Dermis microvascular lymphatic vessel endothelial cell (primary cell): Measurements from ENCODE around the gene TTC28. TPM values are rescaled to one million over a fixed set of nuclear protein-coding genes. Genes with fewer than 3 reads are reported as not detected.

Experiments
- DNase-seq, 2 donors: peaks; one replicate each; pipeline versions ENCODE4 v3.0.0 to v3.0.0-alpha.2; 2010; ENCODE audit warnings: low read depth in 2 of 2
- total RNA-seq: library from RNA; depleted of rRNA; stranded (reverse); fragments of >200 nt; gene quantifications from 2 replicates; pipeline ENCODE4 v1.2.1, GENCODE V29; 2014

Gene TTC28
- total RNA-seq, 1 donor from 2014 or later: 11.7 TPM

- DNase-seq: no peak
Measured at GRCh38 chr22:27993774-27994350, 685.8 kb downstream of the TTC28 start.

- no peak for DNase-seq
Measured at GRCh38 chr22:27993201-27993635, 686.4 kb downstream of the TTC28 start.

- DNase-seq: no peak
Measured at GRCh38 chr22:27992294-27993165, 687.1 kb downstream of the TTC28 start.

GRCh38 chr22:27991586-27992293, 687.9 kb downstream of the TTC28 start:
- no peak for DNase-seq

GRCh38 chr22:27990879-27991278, 688.8 kb downstream of the TTC28 start:
- peak; percentile 63 to 68 for DNase-seq

GRCh38 chr22:27990451-27990840, 689.2 kb downstream of the TTC28 start:
- no peak for DNase-seq

- no peak for DNase-seq
Measured at GRCh38 chr22:27989758-27990450, 689.7 kb downstream of the TTC28 start.

- no peak for DNase-seq
Measured at GRCh38 chr22:27988704-27989103, 690.9 kb downstream of the TTC28 start.

GRCh38 chr22:27987557-27987956, 692.1 kb downstream of the TTC28 start:
- no peak for DNase-seq

GRCh38 chr22:27986937-27987336, 692.7 kb downstream of the TTC28 start:
- DNase-seq: no peak

GRCh38 chr22:27986459-27986858, 693.2 kb downstream of the TTC28 start:
- no peak for DNase-seq

GRCh38 chr22:27985323-27986275, 694.0 kb downstream of the TTC28 start:
- no peak for DNase-seq

GRCh38 chr22:27984723-27985122, 694.9 kb downstream of the TTC28 start:
- DNase-seq: no peak

GRCh38 chr22:27984001-27984695, 695.5 kb downstream of the TTC28 start:
- no peak for DNase-seq

GRCh38 chr22:27983361-27983791, 696.3 kb downstream of the TTC28 start:
- no peak for DNase-seq

GRCh38 chr22:27982630-27983180, 696.9 kb downstream of the TTC28 start:
- DNase-seq: no peak

GRCh38 chr22:27982106-27982505, 697.5 kb downstream of the TTC28 start:
- no peak for DNase-seq

- DNase-seq: no peak
Measured at GRCh38 chr22:27980424-27981148, 699.1 kb downstream of the TTC28 start.

GRCh38 chr22:27978802-27979201, 700.8 kb downstream of the TTC28 start:
- DNase-seq: no peak
